ENCODE measurements around the gene SPECC1.

DNA sequence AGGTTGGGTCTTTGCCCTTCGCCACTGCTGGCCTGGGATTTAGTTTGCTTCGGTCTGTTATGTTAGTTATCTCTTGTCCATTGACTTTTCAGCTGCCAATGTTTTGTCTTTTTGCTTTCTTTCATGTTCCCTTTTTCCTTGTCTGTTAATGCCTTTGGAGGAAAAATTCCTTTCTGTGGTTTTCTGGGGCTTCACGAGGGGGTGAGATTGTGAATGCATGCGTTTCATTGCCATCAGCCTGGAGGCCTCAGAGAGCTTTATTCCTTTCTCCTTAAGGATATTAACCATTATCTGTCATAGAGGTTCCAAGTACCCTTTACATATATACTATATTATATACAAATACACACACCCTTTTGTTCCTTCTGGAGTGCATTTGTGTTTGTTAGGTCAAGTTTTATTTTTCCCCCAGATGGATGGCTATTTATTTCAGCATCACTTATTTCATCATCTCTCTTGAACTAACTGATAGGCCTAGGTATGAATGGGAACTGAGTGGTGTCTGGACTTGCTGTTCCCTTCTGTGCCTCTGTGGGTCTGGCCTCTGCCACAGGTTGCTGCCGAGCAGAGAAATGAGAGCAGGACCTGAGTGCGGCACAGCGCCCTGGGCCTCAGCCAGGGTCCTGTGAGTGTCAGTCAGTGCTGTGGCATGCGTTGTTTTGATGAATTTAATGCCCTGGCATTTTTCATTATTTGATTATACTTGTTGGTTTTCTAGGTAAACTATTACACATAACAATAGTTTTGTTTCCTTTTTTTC lies 264.8 kb downstream of the SPECC1 start:
- TF ChIP-seq, protein P1, sequence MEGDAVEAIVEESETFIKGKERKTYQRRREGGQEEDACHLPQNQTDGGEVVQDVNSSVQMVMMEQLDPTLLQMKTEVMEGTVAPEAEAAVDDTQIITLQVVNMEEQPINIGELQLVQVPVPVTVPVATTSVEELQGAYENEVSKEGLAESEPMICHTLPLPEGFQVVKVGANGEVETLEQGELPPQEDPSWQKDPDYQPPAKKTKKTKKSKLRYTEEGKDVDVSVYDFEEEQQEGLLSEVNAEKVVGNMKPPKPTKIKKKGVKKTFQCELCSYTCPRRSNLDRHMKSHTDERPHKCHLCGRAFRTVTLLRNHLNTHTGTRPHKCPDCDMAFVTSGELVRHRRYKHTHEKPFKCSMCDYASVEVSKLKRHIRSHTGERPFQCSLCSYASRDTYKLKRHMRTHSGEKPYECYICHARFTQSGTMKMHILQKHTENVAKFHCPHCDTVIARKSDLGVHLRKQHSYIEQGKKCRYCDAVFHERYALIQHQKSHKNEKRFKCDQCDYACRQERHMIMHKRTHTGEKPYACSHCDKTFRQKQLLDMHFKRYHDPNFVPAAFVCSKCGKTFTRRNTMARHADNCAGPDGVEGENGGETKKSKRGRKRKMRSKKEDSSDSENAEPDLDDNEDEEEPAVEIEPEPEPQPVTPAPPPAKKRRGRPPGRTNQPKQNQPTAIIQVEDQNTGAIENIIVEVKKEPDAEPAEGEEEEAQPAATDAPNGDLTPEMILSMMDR (IDR thresholded peaks at IDR 0.05): no peak
- no peak for TF ChIP-seq POLR2AphosphoS5 (IDR thresholded peaks at IDR 0.05)
- no peak for TF ChIP-seq POLR2A (IDR thresholded peaks at IDR 0.05)

Data from breast epithelium (tissue), 3 donors.